ENCODE measurements around the gene RPS6KA5. TPM values are rescaled to one million over a fixed set of nuclear protein-coding genes. Genes with fewer than 3 reads are reported as not detected.

Gene RPS6KA5
- total RNA-seq, 2 donors from 2014 or later = 8.9 to 10.3 TPM

DNA sequence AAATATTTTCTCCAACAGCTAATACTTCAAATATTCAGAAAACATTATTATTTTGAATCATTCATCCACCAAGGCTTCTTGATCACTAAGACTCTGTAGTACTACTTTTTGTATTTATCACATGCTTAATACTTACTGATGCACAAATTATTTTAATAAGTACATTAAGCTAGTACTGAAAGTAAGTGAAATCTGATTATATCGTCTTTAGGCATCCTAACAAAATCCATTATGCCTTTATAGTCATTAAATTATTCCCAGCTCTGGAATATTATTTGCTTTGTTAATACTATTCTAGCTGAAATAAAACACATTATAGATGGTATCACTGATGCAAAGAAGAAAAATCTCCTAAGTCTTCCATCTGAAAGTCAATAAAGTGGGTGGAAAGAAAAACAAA lies 169.1 kb downstream of the RPS6KA5 start:
- TF ChIP-seq POLR2AphosphoS5 (IDR thresholded peaks at IDR 0.05) = no peak
- TF ChIP-seq, protein P1, sequence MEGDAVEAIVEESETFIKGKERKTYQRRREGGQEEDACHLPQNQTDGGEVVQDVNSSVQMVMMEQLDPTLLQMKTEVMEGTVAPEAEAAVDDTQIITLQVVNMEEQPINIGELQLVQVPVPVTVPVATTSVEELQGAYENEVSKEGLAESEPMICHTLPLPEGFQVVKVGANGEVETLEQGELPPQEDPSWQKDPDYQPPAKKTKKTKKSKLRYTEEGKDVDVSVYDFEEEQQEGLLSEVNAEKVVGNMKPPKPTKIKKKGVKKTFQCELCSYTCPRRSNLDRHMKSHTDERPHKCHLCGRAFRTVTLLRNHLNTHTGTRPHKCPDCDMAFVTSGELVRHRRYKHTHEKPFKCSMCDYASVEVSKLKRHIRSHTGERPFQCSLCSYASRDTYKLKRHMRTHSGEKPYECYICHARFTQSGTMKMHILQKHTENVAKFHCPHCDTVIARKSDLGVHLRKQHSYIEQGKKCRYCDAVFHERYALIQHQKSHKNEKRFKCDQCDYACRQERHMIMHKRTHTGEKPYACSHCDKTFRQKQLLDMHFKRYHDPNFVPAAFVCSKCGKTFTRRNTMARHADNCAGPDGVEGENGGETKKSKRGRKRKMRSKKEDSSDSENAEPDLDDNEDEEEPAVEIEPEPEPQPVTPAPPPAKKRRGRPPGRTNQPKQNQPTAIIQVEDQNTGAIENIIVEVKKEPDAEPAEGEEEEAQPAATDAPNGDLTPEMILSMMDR (IDR thresholded peaks at IDR 0.05) = no peak
- TF ChIP-seq POLR2A (IDR thresholded peaks at IDR 0.05) = no peak
- WGBS = 37% methylated on average over 1 of the region's 1 CpG
- Histone ChIP-seq H3K36me3 (no peaks in the 10 kb centered on the region), H3K9me3 (no peaks in the 10 kb centered on the region), H3K27ac (no peak overlapping the region), H3K4me1 (replicated peaks) (no peaks in the 10 kb centered on the region), H3K27me3 (replicated peaks; ENCODE audit: insufficient read depth) (no peaks in the 10 kb centered on the region), H3K4me3 (no peak overlapping the region)
- intact Hi-C loops (cut with DNase I) = no loop called here
- no peak for DNase-seq (ENCODE audit: low spot score)

DNA sequence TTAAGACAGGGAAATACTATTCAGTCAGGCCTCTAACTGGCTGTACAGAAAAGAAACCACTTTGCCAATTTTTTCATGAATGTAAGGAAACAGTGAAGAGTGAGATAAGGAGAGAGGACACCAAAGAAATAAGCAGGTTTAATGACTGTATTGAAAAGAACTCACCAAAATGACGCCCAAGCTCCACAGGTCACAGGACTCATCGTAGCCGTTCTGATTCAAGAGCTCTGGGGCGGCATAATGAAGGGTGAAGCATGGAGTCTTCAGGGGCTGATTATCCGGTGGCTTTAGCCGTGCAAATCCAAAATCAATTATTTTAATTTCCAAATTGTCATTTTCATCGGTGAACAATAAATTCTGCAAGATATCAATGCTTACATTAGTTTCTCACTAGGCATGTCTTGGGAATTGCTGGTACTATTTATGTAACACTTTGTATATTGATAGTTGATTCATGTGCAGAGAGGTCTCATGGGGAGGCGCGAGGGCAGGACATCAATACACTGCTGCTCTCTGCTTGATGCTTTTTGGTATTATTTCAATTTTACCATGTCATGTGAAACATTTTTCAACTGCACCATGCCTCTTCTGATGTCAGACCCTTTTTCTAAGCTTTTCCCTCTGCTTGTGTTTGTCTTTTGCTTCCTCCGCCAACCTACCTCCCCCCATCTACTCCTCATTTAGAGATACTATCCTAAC lies 170.0 kb downstream of the RPS6KA5 start:
- intact Hi-C loops (cut with DNase I) = no loop called here
- no peak for DNase-seq (ENCODE audit: low spot score)
- no peak overlapping the region for H3K4me3 ChIP-seq
- H3K36me3 ChIP-seq = no peaks in the 10 kb centered on the region
- H3K4me1 ChIP-seq (replicated peaks) = no peaks in the 10 kb centered on the region
- H3K9me3 ChIP-seq = no peaks in the 10 kb centered on the region
- WGBS = 94% methylated on average over 10 of the region's 10 CpGs
- H3K27me3 ChIP-seq (replicated peaks; ENCODE audit: insufficient read depth) = no peaks in the 10 kb centered on the region
- no peak overlapping the region for H3K27ac ChIP-seq
- TF ChIP-seq, protein P1 (IDR thresholded peaks at IDR 0.05) = no peak
- TF ChIP-seq POLR2AphosphoS5 (IDR thresholded peaks at IDR 0.05) = no peak
- no peak for TF ChIP-seq POLR2A (IDR thresholded peaks at IDR 0.05)

DNA sequence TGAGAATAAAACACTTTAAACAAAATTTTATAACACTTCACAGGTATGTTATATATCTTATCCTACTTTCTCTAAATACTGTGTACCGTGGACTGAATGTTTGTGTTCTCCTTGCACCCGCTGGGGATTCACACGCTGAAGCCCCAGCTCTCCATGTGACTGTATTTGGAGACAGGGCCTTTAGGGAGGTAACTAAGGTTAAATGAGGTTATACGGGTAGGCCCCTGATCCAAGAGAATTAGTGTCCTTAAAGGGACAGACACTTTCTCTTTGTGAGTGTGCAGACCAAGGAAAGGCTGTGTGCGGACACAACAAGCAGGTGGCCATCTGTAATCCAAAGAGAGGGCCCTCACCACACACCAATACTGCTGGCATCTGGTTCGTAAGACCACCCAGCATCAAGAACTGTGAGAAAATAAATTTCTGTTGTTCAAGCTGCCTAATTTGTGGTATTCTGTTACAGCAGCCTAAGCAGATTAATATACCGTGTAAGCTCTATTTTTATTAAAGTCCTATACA lies 174.1 kb downstream of the RPS6KA5 start:
- Histone ChIP-seq H3K4me3 (no peak overlapping the region), H3K27ac (no peak overlapping the region), H3K4me1 (replicated peaks) (no peaks in the 10 kb centered on the region), H3K27me3 (replicated peaks; ENCODE audit: insufficient read depth) (no peaks in the 10 kb centered on the region), H3K36me3 (no peaks in the 10 kb centered on the region), H3K9me3 (no peaks in the 10 kb centered on the region)
- WGBS = 95% methylated on average over 7 of the region's 7 CpGs
- intact Hi-C loops (cut with DNase I) = no loop called here
- no peak for TF ChIP-seq POLR2A (IDR thresholded peaks at IDR 0.05)
- TF ChIP-seq, protein P1 (IDR thresholded peaks at IDR 0.05) = no peak
- no peak for TF ChIP-seq POLR2AphosphoS5 (IDR thresholded peaks at IDR 0.05)
- no peak for DNase-seq (ENCODE audit: low spot score)

DNA sequence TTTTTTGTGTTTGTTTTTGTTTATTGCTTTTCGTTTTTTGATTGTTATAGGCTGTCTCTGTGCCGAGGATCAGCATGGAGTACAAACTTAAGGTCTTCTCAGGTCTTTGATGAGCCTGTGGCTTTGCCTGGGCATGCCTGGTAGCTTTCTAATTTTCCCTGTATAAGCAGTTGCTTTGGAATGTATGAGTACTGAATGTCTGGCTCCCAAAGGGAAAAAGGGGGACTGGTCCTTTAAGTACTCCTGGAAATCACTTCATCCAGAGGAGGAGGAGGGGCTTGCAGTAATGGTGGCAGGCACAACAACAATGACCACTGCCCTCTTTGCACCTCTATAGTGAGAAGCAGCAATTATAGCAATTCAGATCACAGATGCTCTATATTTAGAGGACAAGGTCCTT lies 176.7 kb downstream of the RPS6KA5 start:
- no peaks in the 10 kb centered on the region for H3K4me1 ChIP-seq (replicated peaks)
- H3K36me3 ChIP-seq = no peaks in the 10 kb centered on the region
- no peaks in the 10 kb centered on the region for H3K27me3 ChIP-seq (replicated peaks; ENCODE audit: insufficient read depth)
- DNase-seq (ENCODE audit: low spot score) = no peak
- no peaks in the 10 kb centered on the region for H3K9me3 ChIP-seq
- H3K4me3 ChIP-seq = no peak overlapping the region
- intact Hi-C loops (cut with DNase I) = no loop called here
- 85% methylated on average over 2 of the region's 2 CpGs for WGBS
- H3K27ac ChIP-seq = no peak overlapping the region
- TF ChIP-seq POLR2A (IDR thresholded peaks at IDR 0.05) = no peak
- TF ChIP-seq, protein P1 (IDR thresholded peaks at IDR 0.05) = no peak
- TF ChIP-seq POLR2AphosphoS5 (IDR thresholded peaks at IDR 0.05) = no peak

DNA sequence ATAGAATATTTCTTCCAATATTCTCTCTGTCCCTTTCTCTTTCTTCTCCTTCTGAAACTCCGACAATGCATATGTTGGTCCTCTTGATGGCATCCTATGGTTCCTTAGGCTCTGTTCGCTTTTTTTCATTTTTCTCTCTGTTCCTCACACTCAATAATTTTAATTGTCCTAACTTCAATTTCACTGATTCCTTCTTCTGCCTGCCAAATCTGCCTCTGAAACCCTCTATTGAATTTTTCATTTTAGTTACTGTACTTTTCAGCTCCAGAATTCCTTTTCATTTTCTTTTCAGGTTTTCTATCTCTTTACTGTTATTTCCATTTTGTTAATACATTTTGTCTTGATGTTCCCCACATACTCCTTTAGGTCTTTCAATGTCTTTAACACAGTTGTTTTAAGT lies 177.2 kb downstream of the RPS6KA5 start:
- intact Hi-C loops (cut with DNase I) = no loop called here
- H3K4me3 ChIP-seq = no peak overlapping the region
- no peak for DNase-seq (ENCODE audit: low spot score)
- no peaks in the 10 kb centered on the region for H3K27me3 ChIP-seq (replicated peaks; ENCODE audit: insufficient read depth)
- no peaks in the 10 kb centered on the region for H3K9me3 ChIP-seq
- WGBS = 96% methylated on average over 2 of the region's 2 CpGs
- no peak overlapping the region for H3K27ac ChIP-seq
- TF ChIP-seq, protein P1 (IDR thresholded peaks at IDR 0.05) = no peak
- TF ChIP-seq POLR2AphosphoS5 (IDR thresholded peaks at IDR 0.05) (no peak), POLR2A (IDR thresholded peaks at IDR 0.05) (no peak)
- H3K36me3 ChIP-seq = no peaks in the 10 kb centered on the region
- no peaks in the 10 kb centered on the region for H3K4me1 ChIP-seq (replicated peaks)
